Heart right ventricle (tissue), 16 donors: Measurements from ENCODE around the gene CC2D1A. TPM values are rescaled to one million over a fixed set of nuclear protein-coding genes. Genes with fewer than 3 reads are reported as not detected.

Source experiments
- ATAC-seq, 8 donors: fragments of 200-7000 bp; cut with Tn5 transposase; one replicate each; pipeline ENCODE4 v1.9.1; 2020; ENCODE audit warnings: mild to moderate bottlenecking in 8 of 8, moderate library complexity in 8 of 8, moderate number of reproducible peaks in 1 of 8
- DNase-seq, 2 donors: peaks; one replicate each; pipeline ENCODE4 v3.0.0-alpha.2; 2020
- H3K27ac ChIP-seq, 10 donors: fragments of 200-600 bp; sonication (generic) in 2 of 10; one replicate each; pipeline versions ENCODE4 v1.5.0 to v1.8.0; 2020 to 2022; ENCODE audit warnings: mild to moderate bottlenecking in 3 of 10
- H3K27me3 ChIP-seq, 7 donors: fragments of 200-600 bp; one replicate each; pipeline ENCODE4 v1.8.0; 2021 to 2022; ENCODE audit warnings: mild to moderate bottlenecking in 2 of 7
- H3K36me3 ChIP-seq, 9 donors: fragments of 200-600 bp; sonication (generic) in 1 of 9; one replicate each; pipeline versions ENCODE4 v1.5.0 to v1.8.0; 2020 to 2022; ENCODE audit warnings: mild to moderate bottlenecking in 2 of 9
- H3K4me1 ChIP-seq, 9 donors: fragments of 200-600 bp; sonication (generic) in 1 of 9; one replicate each; pipeline versions ENCODE4 v1.5.0 to v1.8.0; 2020 to 2022; ENCODE audit warnings: mild to moderate bottlenecking in 4 of 9
- H3K4me3 ChIP-seq, 10 donors: fragments of 200-600 bp; sonication (generic) in 2 of 10; one replicate each; pipeline versions ENCODE4 v1.5.0 to v1.8.0; 2020 to 2022; ENCODE audit warnings: mild to moderate bottlenecking in 7 of 10, moderate library complexity in 2 of 10
- H3K9me3 ChIP-seq, 11 donors: fragments of 200-600 bp in 10 of 11; sonication (generic) in 2 of 11; one replicate each; pipeline versions ENCODE4 v1.5.0 to v1.8.0; 2013 to 2022; ENCODE audit warnings: mild to moderate bottlenecking in 2 of 11, control low read depth in 1 of 11, moderate library complexity in 1 of 11
- WGBS, 2 donors: extraction: QIAGEN DNeasy Blood & Tissue Kit; methylation state at CpG; one replicate each; pipeline ENCODE4 v1.1.7; 2013; ENCODE audit warnings: inconsistent platforms in 1 of 2; 5-methylcytosine and 5-hydroxymethylcytosine counted together
- intact Hi-C, 10 donors: fragments of 100-400 bp; cut with DNase I; formaldehyde crosslinking; loops; one replicate each; pipeline versions ENCODE4 v1.11.1 to v1.14.2; 2022
- polyA plus RNA-seq, 2 donors: library from polyadenylated mRNA; stranded (reverse); fragments of 200-250 nt; gene quantifications; one replicate each; pipeline ENCODE4 v1.2.3, GENCODE V29; 2013
- total RNA-seq, 10 donors: library from RNA; stranded (reverse); fragmentation: NEBNext Ultra II Directional in 3 of 10; extraction: Animal tissue kit (Norgen Biotek cat#: 25700) in 3 of 10; gene quantifications; one replicate each; pipeline versions ENCODE4 v1.2.1 to v1.2.4, GENCODE V29; 2021 to 2023
- TF ChIP-seq, protein P1 (sequence below), 9 donors: fragments of 200-600 bp; sonication (generic) in 2 of 9; IDR thresholded peaks; one replicate each; pipeline versions ENCODE4 v1.5.0 to v1.8.0; 2021 to 2022; ENCODE audit warnings: antibody characterized with exemption in 9 of 9, mild to moderate bottlenecking in 5 of 9, moderate library complexity in 1 of 9
- donor health status: Arrhythmogenic right ventricular cardiomyopathy.
- donor health status: ischemic (EF 13 %, LVEDD 7.1; RV severe dilation, severe dysfunction).
- donor health status: healthy with polysubstance abuse.
- donor health status: DM: no; HTN: yes; CAD: no.
- donor health status: DM: no; HTN: no; CAD: no.
- donor health status: ischemic (EF 25% LVEDD 6.9; RV normal size, moderate dysfunction).
- donor health status: ischemic (EF 25% LVEDD 5.7; RV mildly dilated, moderate dysfunction).
- donor health status: healthy.
- donor health status: DM: yes; HTN: yes; CAD: no.
- donor health status: Ischemic cardiomyopathy.
- donor health status: ischemic (EF 35%, LVEDD 5.7; RV mildly dilated, moderate dysfunction).
- donor health status: nonischemic (EF 11% LVEDD 7.7; RV severe dilation, severe dysfunction).
- donor health status: DM: yes; HTN: yes; CAD: no.
- donor health status: PGD.
- donor health status: ischemic (EF 29% LVEDD 5.4; RV normal size, mild dysfunction).
- donor health status: nonischemic (EF 23%, LVEDD 6.1; RV moderate dilation, normal function).

The CC2D1A gene
- total and polyA plus RNA-seq, 12 donors: 13.2 to 49.8 (median 19.0) TPM

DNA sequence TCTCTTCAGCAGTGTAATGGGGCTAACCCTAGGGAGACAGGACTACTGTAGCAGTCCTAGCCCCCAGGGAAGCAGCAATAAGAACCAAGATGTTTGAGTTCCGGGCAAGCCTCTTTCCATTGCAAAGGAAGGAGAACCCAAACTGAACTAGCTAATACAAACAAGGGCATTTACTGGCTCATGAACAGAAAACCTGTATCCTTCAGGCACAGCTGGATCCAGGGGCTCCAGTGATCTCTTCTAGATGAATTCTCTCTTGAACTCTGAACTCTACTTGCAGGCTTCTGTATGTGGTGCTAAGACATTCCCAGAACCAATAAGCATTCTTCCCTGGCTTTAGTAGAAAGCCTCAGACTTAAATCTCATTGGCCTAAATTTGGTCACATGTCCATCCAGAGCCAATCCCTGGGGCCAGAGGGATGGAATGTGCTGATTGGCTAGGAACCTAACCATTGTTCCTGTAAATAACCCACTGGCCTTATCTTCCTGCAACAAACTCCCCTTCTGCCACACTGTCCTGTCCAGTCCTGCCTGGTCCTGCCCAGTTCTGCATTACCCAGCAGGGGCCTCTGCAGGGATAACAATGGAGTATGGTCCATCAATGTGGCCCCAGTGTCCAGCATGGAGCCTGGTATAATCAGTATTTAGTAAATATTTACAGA, 36.2 kb downstream of the CC2D1A start:
- ATAC-seq: no peak
- intact Hi-C loops: no loop called here

DNA sequence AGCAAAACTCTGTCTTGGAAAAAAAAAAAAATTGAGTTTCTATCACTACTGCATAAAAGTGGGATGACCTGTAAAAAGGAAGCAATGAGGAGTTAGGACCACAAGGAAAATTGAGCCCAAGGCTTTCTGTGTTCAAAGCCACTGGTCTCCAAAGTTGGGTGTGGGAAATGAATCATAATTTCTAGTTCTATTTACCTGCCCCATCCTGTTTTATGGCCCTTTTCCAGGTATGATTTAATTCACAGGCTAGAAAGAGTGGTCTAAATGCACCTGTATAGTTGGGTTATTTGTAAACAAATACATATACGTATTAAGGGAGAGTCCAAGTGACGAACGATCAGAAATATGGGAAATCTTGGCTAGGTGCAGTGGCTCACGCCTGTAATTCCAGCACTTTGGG, 40.4 kb downstream of the CC2D1A start:
- no peak for DNase-seq

More for the DNA sequence above, 36.2 kb downstream of the CC2D1A start:
- Histone ChIP-seq H3K27ac (no peak overlapping the region), H3K27me3 (peaks cover 0 to 13% (median 5%) of the 10 kb centered on the region in 7 donors), H3K4me3 (no peak overlapping the region), H3K4me1 (peaks cover 0 to 5% (median 0%) of the 10 kb centered on the region in 9 donors), H3K9me3 (no peaks in the 10 kb centered on the region), H3K36me3 (no peaks in the 10 kb centered on the region)
- DNase-seq: no peak
- WGBS, 2 donors: 81 to 94% methylated on average over 1 of the region's 1 CpG
- TF ChIP-seq, protein P1, sequence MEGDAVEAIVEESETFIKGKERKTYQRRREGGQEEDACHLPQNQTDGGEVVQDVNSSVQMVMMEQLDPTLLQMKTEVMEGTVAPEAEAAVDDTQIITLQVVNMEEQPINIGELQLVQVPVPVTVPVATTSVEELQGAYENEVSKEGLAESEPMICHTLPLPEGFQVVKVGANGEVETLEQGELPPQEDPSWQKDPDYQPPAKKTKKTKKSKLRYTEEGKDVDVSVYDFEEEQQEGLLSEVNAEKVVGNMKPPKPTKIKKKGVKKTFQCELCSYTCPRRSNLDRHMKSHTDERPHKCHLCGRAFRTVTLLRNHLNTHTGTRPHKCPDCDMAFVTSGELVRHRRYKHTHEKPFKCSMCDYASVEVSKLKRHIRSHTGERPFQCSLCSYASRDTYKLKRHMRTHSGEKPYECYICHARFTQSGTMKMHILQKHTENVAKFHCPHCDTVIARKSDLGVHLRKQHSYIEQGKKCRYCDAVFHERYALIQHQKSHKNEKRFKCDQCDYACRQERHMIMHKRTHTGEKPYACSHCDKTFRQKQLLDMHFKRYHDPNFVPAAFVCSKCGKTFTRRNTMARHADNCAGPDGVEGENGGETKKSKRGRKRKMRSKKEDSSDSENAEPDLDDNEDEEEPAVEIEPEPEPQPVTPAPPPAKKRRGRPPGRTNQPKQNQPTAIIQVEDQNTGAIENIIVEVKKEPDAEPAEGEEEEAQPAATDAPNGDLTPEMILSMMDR (IDR thresholded peaks at IDR 0.05): no peak

DNA sequence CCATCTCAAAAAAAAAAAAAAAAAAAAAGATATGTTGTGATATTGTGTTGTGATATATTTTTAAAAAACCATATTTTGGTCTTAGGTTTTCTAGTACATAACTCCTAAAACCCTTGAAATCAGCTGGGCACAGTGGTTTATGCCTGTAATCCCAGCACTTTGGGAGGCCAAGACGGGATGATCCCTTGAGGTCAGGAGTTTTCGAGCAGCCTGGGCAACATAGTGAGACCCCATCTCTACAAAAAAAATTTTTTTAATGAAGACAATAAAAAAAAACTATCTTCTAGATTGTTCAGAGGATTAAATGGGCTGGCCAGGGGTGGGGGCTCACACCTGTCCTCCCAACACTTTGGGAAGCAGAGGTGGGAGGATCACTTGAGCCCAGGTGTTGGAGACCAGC, 45.0 kb downstream of the CC2D1A start:
- ATAC-seq (no peak), DNase-seq (no peak)
- TF ChIP-seq, protein P1 (IDR thresholded peaks at IDR 0.05): no peak
- Histone ChIP-seq H3K36me3 (peaks cover 0 to 21% (median 8%) of the 10 kb centered on the region in 9 donors), H3K9me3 (no peaks in the 10 kb centered on the region), H3K4me1 (peaks cover 8 to 21% (median 15%) of the 10 kb centered on the region in 9 donors), H3K4me3 (no peak overlapping the region), H3K27me3 (no peaks in the 10 kb centered on the region), H3K27ac (no peak overlapping the region)
- intact Hi-C loops: loop anchor here in 5 of 10 donors (5.0 to 10.0 kb wide), 7 partner anchors 49 to 121 kb away; partner anchors contain the start of genes RFX1 (in 2 of the 5), IL27RA (in 1 of the 5) and MISP3 (in 1 of the 5)
- WGBS, 2 donors: 91 to 93% methylated on average over 2 of the region's 2 CpGs

More for the DNA sequence above, 40.4 kb downstream of the CC2D1A start:
- no peak overlapping the region for H3K4me3 ChIP-seq
- H3K27ac ChIP-seq: no peak overlapping the region
- ATAC-seq: no peak
- intact Hi-C loops: no loop called here
- H3K9me3 ChIP-seq: no peaks in the 10 kb centered on the region
- WGBS, 2 donors: 94% methylated on average over 4 of the region's 4 CpGs
- peaks cover 0 to under 1% (median 0%) of the 10 kb centered on the region in 9 donors for H3K4me1 ChIP-seq
- H3K27me3 ChIP-seq: no peaks in the 10 kb centered on the region
- TF ChIP-seq, protein P1 (IDR thresholded peaks at IDR 0.05): no peak
- H3K36me3 ChIP-seq: no peaks in the 10 kb centered on the region

DNA sequence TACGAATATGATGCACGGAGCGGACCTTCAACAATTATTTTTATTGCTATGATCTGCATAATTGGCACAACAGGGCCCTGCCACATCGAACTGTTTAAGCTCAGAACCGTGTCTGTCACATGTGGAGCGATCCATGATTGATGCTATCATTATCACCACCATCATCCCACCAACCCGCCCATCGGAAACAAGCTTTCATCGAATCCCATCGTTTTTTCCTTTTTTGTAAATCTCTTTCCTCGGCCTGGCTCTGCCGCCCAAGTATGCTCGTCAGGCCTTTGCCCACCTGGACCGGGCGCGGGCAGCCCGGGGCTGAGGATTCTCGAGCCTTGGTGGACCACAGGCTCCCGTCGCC, 45.8 kb downstream of the CC2D1A start:
- peaks cover 8 to 24% (median 15%) of the 10 kb centered on the region in 9 donors for H3K4me1 ChIP-seq
- H3K36me3 ChIP-seq: peaks cover 0 to 28% (median 15%) of the 10 kb centered on the region in 9 donors
- intact Hi-C loops: loop anchor here in 5 of 10 donors (1.0 to 10.0 kb wide), 10 partner anchors 46 to 121 kb away; partner anchors contain the start of genes RFX1 (in 3 of the 5), IL27RA (in 1 of the 5) and MISP3 (in 1 of the 5)
- ATAC-seq: no peak
- 12% methylated on average over 20 of the region's 20 CpGs for WGBS, 2 donors
- no peaks in the 10 kb centered on the region for H3K27me3 ChIP-seq
- H3K27ac ChIP-seq: peak overlapping the region in 1 of 10 donors; percentile 89
- no peak for DNase-seq
- no peaks in the 10 kb centered on the region for H3K9me3 ChIP-seq
- peak overlapping the region in 9 of 10 donors; percentile 60 to 84 (median 77) for H3K4me3 ChIP-seq
- TF ChIP-seq, protein P1 (IDR thresholded peaks at IDR 0.05): no peak
